Dendritic cell treated with granulocyte-macrophage colony-stimulating factor and Interleukin-4, amounts not matched to agents 40 ng/mL and 50 ng/mL, for 4 days (primary cell): Measurements from ENCODE around the gene COL4A4.

Source experiments
- H3K27ac Mint-ChIP-seq: one replicate; pipeline ENCODE4 v1.8.0; 2022; ENCODE audit warnings: mild to moderate bottlenecking, mixed read lengths
- H3K27me3 Mint-ChIP-seq: one replicate; pipeline ENCODE4 v1.8.0; 2022; ENCODE audit warnings: mild to moderate bottlenecking, mixed read lengths
- H3K36me3 Mint-ChIP-seq: one replicate; pipeline ENCODE4 v1.8.0; 2022; ENCODE audit warnings: low read depth, mixed read lengths
- H3K4me1 Mint-ChIP-seq: one replicate; pipeline ENCODE4 v1.8.0; 2022; ENCODE audit warnings: low read depth, mixed read lengths
- H3K4me3 Mint-ChIP-seq: one replicate; pipeline ENCODE4 v1.8.0; 2022; ENCODE audit warnings: mild to moderate bottlenecking, moderate library complexity, mixed read lengths
- H3K9me3 Mint-ChIP-seq: one replicate; pipeline ENCODE4 v1.8.0; 2022; ENCODE audit warnings: mixed read lengths
- intact Hi-C: fragments of 100-400 bp; cut with micrococcal nuclease; formaldehyde crosslinking; loops from one replicate; pipeline ENCODE4 v1.15.0; 2022

COL4A4 gene

DNA sequence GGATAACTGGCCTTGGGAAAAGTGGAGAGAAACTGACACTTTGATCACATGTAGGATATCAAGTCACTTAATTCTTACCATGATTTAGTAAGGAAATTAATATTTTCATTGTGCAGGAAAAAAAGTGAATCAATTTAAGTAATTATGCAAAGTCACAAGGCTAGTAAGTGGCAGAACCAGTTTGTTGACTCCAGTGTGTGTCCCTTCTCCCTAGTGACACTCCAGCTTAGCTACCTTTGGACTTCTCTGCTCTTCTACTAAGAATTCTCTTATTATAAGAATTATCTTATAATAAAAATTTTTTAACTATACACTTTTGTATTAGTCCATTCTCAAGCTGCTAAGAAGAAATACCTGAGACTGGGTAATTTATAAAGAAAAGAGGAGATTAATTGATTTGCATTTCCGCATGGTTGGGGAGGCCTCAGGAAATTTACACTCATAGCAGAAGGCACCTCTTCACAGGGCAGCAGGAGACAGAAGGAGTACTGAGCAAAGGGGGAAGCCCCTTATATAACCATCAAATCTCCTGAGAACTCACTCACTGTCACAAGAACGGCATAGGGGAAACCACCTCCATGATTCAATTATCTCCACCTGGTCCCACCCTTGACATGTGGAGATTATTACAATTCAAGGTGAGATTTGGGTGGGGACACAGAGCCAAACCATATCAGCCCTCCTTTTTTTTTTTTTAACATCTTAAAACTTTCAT, 13.6 kb downstream of the COL4A4 start:
- intact Hi-C loops: no loop called here
- Mint-ChIP-seq H3K27me3 (peaks cover 2% of the 10 kb centered on the region), H3K27ac (no peak overlapping the region), H3K36me3 (no peaks in the 10 kb centered on the region), H3K9me3 (no peaks in the 10 kb centered on the region), H3K4me1 (no peaks in the 10 kb centered on the region), H3K4me3 (no peak overlapping the region)

DNA sequence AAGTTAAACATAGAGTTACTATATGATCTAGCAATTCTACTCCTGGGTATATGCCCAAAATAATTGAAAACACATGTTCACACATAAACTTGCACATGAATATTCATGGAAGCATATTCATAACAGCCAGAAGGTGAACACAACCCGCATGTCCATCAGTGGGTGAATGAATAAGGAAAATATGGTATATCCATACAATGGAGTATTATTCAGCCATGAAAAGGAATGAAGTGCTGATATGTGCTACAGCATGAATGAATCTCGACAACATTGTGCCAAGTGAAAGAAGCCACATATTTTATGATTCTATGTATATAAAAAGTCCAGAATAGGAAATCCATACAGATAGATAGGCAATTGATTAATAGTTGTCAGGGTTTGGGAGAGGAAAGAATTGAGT, 15.9 kb downstream of the COL4A4 start:
- no peaks in the 10 kb centered on the region for H3K9me3 Mint-ChIP-seq
- intact Hi-C loops: no loop called here
- no peak overlapping the region for H3K4me3 Mint-ChIP-seq
- H3K27me3 Mint-ChIP-seq: peaks cover 5% of the 10 kb centered on the region
- H3K36me3 Mint-ChIP-seq: no peaks in the 10 kb centered on the region
- no peak overlapping the region for H3K27ac Mint-ChIP-seq
- no peaks in the 10 kb centered on the region for H3K4me1 Mint-ChIP-seq

DNA sequence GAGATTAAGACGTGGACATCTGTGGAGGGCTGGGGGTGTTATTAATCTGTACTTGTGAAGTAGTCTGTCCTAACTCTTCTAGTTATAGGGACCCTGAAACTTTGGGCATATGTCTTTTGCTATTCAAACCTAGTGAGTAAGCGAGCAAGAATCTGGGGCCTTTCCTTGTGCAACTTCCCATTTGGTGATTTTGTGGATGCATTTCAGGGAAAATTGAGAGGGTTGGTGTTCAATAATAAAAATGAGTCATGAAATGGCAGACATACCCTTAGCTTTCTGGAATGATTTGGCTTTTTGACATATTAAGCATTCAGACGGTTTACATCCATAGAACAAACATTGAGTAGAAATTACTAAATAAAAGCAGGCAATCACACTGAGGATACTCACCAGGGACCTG, 17.0 kb downstream of the COL4A4 start:
- no peak overlapping the region for H3K4me3 Mint-ChIP-seq
- peaks cover 5% of the 10 kb centered on the region for H3K27me3 Mint-ChIP-seq
- H3K36me3 Mint-ChIP-seq: no peaks in the 10 kb centered on the region
- no peak overlapping the region for H3K27ac Mint-ChIP-seq
- H3K9me3 Mint-ChIP-seq: no peaks in the 10 kb centered on the region
- intact Hi-C loops: no loop called here
- H3K4me1 Mint-ChIP-seq: no peaks in the 10 kb centered on the region

DNA sequence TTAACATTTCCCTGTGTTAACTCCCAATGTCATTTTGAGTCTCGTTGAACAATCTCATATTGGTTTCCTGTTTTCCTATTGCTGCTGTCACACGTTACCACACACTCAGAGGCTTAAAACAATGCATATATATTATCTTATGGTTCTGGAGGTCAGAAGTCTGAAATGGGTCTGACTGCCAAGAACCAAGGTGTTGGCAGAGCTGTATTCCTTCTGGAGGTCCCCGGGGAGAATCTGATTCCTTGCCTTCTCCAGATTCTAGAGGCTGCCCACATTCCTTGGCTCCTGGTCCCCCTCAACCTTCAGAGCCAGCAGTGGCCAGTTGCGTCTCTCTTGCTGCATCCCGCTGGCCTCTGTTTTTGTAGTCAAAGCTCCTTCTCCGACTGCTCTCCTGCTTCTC, 17.5 kb downstream of the COL4A4 start:
- intact Hi-C loops: no loop called here
- no peak overlapping the region for H3K4me3 Mint-ChIP-seq

DNA sequence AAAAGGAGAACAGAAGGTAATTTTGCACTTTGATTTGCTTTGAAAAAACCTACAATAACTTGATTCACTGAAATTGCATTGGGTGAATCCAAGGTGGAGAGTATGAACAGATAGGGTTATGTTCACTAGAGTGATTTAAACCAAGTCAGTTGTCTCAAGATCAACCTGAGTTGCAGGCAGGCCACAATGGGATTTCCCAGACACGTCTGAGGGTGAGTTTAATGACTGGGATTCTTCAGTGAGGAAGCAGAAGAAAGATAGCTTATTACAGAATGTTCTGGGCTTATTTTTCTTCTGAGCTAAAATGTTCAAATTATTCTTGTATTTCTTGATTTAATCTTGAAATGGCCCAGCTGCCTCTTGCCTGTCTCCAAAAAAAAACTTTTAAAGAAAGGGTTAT, 20.1 kb downstream of the COL4A4 start:
- Mint-ChIP-seq H3K27me3 (peaks cover 5% of the 10 kb centered on the region), H3K4me3 (no peak overlapping the region), H3K27ac (no peak overlapping the region), H3K4me1 (no peaks in the 10 kb centered on the region), H3K9me3 (no peaks in the 10 kb centered on the region), H3K36me3 (no peaks in the 10 kb centered on the region)
- intact Hi-C loops: no loop called here

More for the DNA sequence above, 17.5 kb downstream of the COL4A4 start:
- Mint-ChIP-seq H3K36me3 (no peaks in the 10 kb centered on the region), H3K27ac (no peak overlapping the region), H3K27me3 (peaks cover 5% of the 10 kb centered on the region), H3K9me3 (no peaks in the 10 kb centered on the region), H3K4me1 (no peaks in the 10 kb centered on the region)

DNA sequence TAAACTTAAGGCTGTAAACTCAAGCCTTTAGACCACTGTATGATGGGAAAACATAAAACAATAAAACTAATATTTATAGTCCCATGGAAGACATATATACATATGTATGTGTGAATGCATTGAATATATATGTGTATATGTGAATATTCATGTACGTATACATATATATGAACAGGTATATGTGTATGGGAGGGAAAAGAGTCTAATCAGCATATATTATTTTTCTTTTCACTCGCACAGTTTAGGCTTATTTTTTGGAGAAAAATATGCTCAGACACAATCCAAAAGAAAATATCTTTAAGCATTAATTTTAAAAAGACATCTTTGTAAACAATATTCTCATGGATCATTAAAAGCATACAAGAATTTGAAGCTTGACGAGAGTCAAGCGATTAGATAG, 22.7 kb downstream of the COL4A4 start:
- Mint-ChIP-seq H3K4me3 (no peak overlapping the region), H3K9me3 (no peaks in the 10 kb centered on the region), H3K36me3 (no peaks in the 10 kb centered on the region), H3K27ac (no peak overlapping the region), H3K4me1 (no peaks in the 10 kb centered on the region), H3K27me3 (peaks cover 5% of the 10 kb centered on the region)
- intact Hi-C loops: no loop called here

DNA sequence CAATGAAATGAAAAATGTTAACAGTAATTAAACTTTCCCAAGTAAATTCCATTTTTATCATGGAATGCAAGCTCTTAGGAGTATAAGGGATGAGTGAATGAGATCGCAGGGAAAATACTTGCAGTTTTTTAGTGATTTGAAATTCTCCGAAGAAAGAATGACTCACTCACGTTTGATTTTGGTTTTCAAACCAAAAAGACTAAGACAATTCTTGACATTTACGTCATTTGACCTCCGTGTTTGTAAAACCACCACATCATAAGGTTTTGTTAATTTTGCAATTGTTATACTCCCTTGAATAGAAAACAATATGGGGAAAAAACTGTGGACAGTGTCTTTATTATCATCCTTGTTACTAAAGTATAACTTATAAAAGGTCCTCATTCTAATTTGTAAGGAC, 29.4 kb downstream of the COL4A4 start:
- Mint-ChIP-seq H3K27me3 (peaks cover 2% of the 10 kb centered on the region), H3K36me3 (no peaks in the 10 kb centered on the region), H3K4me3 (no peak overlapping the region), H3K9me3 (no peaks in the 10 kb centered on the region), H3K27ac (no peak overlapping the region), H3K4me1 (no peaks in the 10 kb centered on the region)
- intact Hi-C loops: no loop called here

DNA sequence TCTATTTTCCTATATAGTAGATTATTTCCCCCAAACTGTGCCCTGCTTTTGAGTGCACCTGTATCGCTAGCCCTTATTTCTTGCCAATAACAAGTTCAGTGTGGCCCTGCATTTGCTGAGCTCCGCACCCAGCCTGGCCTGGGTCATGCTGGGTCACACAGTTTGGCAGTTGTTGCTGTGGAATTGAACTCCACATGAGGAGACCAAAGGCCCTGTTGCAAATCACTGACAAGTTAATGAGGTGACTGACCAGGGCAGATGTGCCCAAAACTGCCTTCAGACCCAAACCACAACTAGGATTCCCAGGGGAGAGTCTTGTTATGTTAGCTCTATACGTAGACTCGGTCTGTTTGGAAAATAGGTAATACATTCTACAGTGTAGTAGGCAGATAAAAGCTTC, 31.0 kb downstream of the COL4A4 start:
- H3K36me3 Mint-ChIP-seq: no peaks in the 10 kb centered on the region
- peaks cover 9% of the 10 kb centered on the region for H3K27me3 Mint-ChIP-seq
- intact Hi-C loops: no loop called here
- H3K27ac Mint-ChIP-seq: no peak overlapping the region
- H3K4me1 Mint-ChIP-seq: no peaks in the 10 kb centered on the region
- H3K4me3 Mint-ChIP-seq: no peak overlapping the region
- H3K9me3 Mint-ChIP-seq: no peaks in the 10 kb centered on the region

DNA sequence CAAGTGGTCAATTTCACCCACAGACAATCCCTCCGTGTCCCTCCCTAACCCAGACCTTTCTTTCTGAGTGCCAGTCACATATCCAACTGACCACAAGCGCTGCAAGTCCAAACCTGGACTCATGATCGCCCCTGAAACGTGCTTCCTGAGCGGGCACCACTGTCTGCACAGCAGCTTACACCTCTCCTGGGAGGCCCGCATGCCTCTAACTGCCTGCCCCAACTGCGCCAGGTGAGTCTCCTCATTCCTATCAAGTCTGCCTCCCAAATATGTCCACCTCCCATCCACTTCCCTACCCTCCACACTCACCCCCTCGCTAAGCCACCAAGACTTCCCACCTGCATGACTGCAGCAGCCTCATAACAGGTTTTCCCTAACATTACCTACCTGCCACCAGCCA, 33.4 kb downstream of the COL4A4 start:
- Mint-ChIP-seq H3K27ac (no peak overlapping the region), H3K4me3 (no peak overlapping the region), H3K4me1 (no peaks in the 10 kb centered on the region), H3K9me3 (no peaks in the 10 kb centered on the region), H3K36me3 (no peaks in the 10 kb centered on the region), H3K27me3 (peaks cover 8% of the 10 kb centered on the region)
- intact Hi-C loops: no loop called here

DNA sequence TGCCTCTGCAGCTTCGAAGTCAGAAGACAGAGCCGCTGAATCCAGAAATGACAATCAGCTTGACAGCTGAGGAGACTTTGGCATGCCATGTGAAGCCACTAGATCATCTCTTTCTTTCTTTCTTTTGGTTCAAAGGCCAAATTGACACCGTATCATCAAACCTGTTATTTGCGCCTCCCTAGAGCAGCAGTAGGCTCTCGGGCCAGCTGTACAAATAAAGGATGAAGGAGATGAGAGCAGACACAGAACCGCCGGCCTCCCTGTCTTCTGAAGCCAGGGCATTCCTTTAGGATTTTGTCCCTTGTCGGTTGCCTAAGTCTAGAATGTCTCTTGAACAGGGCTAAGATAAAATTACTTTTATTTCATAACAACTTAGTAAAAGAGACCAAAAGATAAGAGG, 36.8 kb downstream of the COL4A4 start:
- Mint-ChIP-seq H3K36me3 (no peaks in the 10 kb centered on the region), H3K4me3 (no peak overlapping the region), H3K27me3 (peaks cover 10% of the 10 kb centered on the region), H3K9me3 (no peaks in the 10 kb centered on the region), H3K4me1 (no peaks in the 10 kb centered on the region), H3K27ac (no peak overlapping the region)
- intact Hi-C loops: no loop called here

DNA sequence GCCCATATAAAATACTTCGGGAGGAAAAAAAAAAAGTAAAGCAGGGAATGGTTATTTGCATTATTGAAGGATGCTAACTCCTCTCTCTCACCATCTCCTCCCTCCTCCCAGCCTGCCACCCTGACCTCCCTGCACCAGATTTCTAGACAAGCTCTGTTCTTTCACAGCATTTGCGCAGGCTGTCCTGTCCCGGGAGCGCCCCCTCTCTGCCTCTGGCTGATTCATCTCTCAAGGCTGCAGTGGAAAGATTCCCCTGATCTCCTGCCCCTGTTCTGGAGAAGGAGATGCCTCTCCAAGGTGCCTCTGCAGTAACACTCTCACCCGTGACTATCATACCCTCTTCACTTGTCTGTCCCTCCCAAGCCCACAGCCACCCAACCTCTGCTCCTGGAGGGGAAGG, 38.5 kb downstream of the COL4A4 start:
- H3K27ac Mint-ChIP-seq: no peak overlapping the region
- H3K4me1 Mint-ChIP-seq: no peaks in the 10 kb centered on the region
- H3K36me3 Mint-ChIP-seq: no peaks in the 10 kb centered on the region
- H3K9me3 Mint-ChIP-seq: no peaks in the 10 kb centered on the region
- intact Hi-C loops: no loop called here
- H3K27me3 Mint-ChIP-seq: peaks cover 10% of the 10 kb centered on the region
- no peak overlapping the region for H3K4me3 Mint-ChIP-seq

DNA sequence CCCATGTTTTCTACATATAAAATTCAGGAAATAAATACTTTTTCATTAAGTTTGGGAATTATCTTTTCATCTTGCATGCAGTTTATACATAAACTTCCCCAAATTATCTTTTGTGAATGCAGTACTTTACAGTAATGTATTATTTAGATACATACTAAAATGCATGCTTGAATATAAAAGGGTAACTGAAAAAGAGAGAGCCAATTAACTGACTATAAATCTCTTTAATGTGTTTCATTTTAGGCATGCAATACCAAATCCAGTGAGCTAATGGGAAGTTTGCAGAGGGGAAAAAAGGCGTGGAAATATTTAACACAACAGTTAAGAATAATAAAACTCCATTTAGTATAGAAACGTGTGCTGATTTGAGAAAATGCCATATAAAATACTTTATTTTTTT, 39.2 kb downstream of the COL4A4 start:
- H3K4me1 Mint-ChIP-seq: no peaks in the 10 kb centered on the region
- intact Hi-C loops: no loop called here
- H3K27me3 Mint-ChIP-seq: peaks cover 10% of the 10 kb centered on the region
- H3K4me3 Mint-ChIP-seq: no peak overlapping the region
- no peaks in the 10 kb centered on the region for H3K9me3 Mint-ChIP-seq
- H3K27ac Mint-ChIP-seq: no peak overlapping the region
- no peaks in the 10 kb centered on the region for H3K36me3 Mint-ChIP-seq

DNA sequence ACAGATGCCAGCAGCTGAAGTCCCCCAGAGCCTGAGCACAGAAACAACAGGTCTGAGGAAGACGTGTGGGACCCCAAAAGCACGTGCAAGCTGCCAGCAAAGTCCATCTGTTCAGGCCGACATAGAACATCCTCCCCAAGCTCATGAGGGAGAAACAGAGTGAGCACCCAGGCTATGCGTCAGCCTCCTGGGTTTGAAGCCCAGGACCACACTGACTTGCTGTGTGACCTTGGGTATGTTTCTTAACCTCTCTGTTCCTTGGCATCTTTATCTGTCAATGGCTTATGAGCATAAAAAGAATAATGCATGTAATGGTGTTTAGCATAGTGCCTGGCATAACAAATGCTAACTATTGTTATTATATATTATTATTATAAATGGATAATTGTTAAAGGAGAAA, 40.3 kb downstream of the COL4A4 start:
- Mint-ChIP-seq H3K9me3 (no peaks in the 10 kb centered on the region), H3K4me3 (no peak overlapping the region), H3K27ac (no peak overlapping the region), H3K36me3 (no peaks in the 10 kb centered on the region), H3K4me1 (no peaks in the 10 kb centered on the region), H3K27me3 (peaks cover 8% of the 10 kb centered on the region)
- intact Hi-C loops: no loop called here

DNA sequence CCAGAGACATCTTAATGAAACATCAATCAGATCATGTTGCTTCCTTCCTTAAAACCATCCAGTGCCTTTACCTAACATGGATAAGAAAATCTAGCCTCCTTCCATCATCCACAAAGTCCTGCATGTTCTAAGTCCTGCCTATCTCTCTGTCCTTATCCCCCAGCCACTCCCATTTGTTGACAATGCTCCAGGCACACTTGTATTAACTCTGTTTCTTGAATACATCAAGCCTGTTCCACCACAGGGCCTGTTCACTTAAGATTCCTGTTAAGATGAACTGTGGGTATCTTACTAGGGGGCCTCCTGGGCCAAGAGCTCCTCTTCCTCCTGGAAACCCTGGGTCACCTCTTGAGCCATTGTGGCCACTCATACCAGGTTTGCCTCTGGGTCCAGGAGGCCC, 45.7 kb downstream of the COL4A4 start:
- no peaks in the 10 kb centered on the region for H3K9me3 Mint-ChIP-seq
- H3K4me3 Mint-ChIP-seq: no peak overlapping the region
- H3K27me3 Mint-ChIP-seq: no peaks in the 10 kb centered on the region
- intact Hi-C loops: no loop called here
- H3K4me1 Mint-ChIP-seq: peaks cover 6% of the 10 kb centered on the region
- no peak overlapping the region for H3K27ac Mint-ChIP-seq
- no peaks in the 10 kb centered on the region for H3K36me3 Mint-ChIP-seq

DNA sequence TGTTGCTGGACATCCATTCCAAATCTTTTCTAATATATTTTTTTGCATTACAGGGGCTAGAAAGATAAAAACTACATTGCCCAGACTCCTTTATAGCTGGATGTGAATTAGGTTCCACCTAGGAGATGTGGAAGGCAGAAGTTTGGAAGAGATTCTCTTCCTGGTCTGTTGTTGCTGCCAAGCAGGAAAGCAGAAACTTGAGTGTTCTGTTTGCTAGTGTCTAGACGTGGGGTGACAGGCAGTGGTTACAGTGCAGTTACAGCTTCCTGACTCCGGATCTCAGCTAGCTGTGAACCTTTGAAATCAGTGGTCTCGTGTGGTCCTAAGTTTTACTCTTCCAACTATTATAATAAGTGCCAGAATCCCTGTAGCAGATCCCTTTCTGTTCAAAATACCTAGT, 46.2 kb downstream of the COL4A4 start:
- no peaks in the 10 kb centered on the region for H3K36me3 Mint-ChIP-seq
- H3K27ac Mint-ChIP-seq: no peak overlapping the region
- H3K27me3 Mint-ChIP-seq: no peaks in the 10 kb centered on the region
- no peak overlapping the region for H3K4me3 Mint-ChIP-seq
- peaks cover 6% of the 10 kb centered on the region for H3K4me1 Mint-ChIP-seq
- H3K9me3 Mint-ChIP-seq: no peaks in the 10 kb centered on the region
- intact Hi-C loops: no loop called here
